Measurements from ENCODE around the gene RPH3AL.
A peak's percentile ranks its signal among the peaks of the same experiment; 100 is the strongest.

The RPH3AL gene

DNA sequence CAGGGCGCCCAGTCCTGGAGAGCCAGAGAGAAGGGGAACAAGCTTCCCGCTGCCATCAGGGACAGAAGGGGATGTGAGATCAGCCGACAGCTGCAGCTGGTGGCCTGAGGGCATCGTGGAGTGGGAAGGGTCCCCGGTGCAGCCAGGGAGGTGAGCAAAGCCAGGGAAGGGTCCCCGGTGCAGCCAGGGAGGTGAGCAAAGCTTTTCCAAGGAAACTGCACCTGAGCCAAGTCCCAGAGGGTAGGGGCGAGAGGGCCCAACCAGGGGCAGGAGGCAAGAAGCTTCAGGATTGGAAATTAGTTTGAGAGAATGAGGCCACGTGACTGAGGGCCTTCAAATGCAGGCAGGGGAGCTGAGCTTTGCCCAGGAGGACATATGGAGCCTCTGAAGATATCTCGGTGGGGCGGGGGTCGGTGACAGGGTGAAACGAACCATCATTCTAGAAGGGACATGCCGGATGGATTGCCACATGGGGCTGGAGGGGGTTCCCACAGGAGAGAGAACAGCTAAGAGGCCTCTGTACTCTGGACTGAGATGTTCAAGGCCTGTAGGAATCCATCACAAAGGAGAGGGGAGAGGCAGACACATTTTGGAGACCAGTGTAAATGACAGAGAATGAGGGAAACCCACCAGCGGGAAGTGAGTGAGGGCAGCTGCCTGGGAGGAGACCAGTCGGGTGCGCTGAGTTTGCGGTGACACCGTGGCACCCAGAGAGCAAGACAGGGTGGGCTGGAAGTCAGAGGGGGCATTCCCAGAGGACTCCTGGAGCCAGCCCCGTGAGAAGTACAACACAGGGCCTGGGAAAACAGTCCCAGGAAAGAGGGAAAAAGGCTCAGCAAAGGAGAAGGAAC, 31.4 kb upstream of the RPH3AL start:
- TF ChIP-seq, protein P1, sequence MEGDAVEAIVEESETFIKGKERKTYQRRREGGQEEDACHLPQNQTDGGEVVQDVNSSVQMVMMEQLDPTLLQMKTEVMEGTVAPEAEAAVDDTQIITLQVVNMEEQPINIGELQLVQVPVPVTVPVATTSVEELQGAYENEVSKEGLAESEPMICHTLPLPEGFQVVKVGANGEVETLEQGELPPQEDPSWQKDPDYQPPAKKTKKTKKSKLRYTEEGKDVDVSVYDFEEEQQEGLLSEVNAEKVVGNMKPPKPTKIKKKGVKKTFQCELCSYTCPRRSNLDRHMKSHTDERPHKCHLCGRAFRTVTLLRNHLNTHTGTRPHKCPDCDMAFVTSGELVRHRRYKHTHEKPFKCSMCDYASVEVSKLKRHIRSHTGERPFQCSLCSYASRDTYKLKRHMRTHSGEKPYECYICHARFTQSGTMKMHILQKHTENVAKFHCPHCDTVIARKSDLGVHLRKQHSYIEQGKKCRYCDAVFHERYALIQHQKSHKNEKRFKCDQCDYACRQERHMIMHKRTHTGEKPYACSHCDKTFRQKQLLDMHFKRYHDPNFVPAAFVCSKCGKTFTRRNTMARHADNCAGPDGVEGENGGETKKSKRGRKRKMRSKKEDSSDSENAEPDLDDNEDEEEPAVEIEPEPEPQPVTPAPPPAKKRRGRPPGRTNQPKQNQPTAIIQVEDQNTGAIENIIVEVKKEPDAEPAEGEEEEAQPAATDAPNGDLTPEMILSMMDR (conservative IDR thresholded peaks at IDR 0.05), result no peak

DNA sequence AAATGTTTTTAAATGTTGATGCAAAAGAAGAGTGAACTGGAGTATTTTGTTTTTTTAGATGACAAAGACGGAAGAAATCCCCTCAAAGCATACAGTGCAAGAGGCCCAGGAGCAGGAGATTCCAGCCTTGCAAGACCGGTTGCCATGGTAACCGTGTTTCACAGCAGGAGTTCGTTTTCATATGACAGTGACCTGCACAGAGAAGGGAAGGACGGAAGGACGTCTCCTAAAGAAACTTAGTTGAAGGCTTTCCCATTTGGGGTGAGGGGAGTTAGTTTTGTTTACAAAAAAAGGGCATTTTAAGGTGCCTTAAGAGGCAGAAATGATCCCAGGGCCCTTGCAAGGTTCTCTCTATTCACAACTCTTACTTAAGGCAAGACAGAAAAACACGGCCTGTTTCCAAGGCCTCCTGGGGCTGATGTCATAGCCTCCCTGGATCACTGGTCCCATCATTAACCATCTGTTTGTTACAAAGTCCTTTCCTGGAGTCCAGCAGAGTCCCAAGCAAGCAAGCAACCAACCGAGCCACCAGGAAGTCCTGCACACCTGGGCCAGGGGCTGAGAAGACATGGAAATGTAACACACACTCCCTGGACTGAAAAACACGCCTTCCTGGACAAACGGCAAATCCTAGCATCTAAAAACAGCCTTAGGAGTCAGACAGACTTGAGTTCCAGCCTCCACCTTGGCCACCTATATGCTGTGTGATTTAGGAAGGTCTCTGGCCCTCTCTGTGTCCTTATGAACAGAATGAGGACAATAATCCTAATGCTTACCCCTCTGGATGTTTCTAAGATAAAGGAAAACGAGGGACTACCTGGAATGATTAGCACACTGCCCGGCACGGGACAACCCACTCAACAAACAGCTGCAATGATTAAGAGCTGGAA, 30.3 kb upstream of the RPH3AL start:
- TF ChIP-seq, protein P1 (conservative IDR thresholded peaks at IDR 0.05), result no peak
- peak overlapping the region; percentile 23; the same call in 1 of the 2 replicates for H3K27ac ChIP-seq

More for the DNA sequence above, 31.4 kb upstream of the RPH3AL start:
- no peak overlapping the region for H3K27ac ChIP-seq

DNA sequence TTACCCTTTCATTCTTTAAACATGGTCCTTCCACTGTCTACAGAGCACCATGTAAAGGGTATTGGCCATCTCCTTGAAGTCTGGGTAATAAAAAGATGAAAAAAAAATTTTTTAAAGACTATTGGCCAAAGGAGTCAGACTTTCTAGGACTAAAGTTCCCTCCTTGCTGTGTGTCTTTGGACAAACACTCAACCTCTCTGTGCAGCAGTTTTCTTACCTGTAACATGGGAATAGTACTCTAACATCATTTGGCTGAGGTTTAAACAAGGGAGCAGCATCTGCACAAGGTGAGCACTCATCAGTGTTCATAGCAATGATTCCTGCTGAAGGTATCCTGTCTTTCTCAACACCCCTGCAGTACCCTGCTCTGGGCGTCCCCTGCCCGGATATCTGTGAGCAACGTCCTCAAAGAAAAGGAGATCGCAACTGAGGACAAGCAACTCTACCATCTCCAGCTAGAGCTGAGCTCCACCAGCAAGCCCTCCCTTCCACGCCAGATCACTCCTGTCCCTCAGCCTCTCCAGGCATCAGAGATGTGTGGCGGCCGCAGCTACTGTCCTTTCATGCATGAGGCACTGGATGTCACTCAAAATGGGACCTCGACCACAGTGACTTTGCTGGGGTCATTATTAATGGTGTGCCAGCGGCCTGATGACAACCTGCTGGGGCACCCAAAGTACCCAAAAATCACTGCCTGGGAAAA, 29.5 kb upstream of the RPH3AL start:
- H3K27ac ChIP-seq, result 0 out of 2 replicates have a peak overlapping the region, but pooled peaks have one; percentile 23
- TF ChIP-seq, protein P1 (conservative IDR thresholded peaks at IDR 0.05), result no peak

DNA sequence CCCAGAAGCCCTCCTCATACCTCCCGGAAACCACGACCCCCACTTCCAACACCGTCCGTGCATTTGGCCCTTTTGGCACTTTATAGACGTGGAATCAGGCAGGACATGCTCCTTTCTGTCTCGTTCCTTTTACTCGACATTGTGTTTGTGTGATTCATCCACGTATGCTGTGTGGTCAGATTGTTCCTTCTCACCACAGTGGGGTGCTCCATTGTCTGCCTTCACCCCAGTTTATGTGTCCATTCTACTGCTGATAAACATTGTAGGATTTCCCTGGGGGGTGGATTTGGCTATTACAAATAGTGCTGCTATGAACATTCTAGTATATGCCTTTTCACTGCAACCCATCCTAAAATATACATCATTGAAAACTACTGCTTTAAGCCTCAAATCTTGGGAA, 28.9 kb upstream of the RPH3AL start:
- no peak overlapping the region for H3K27ac ChIP-seq
- TF ChIP-seq, protein P1 (conservative IDR thresholded peaks at IDR 0.05), result no peak

DNA sequence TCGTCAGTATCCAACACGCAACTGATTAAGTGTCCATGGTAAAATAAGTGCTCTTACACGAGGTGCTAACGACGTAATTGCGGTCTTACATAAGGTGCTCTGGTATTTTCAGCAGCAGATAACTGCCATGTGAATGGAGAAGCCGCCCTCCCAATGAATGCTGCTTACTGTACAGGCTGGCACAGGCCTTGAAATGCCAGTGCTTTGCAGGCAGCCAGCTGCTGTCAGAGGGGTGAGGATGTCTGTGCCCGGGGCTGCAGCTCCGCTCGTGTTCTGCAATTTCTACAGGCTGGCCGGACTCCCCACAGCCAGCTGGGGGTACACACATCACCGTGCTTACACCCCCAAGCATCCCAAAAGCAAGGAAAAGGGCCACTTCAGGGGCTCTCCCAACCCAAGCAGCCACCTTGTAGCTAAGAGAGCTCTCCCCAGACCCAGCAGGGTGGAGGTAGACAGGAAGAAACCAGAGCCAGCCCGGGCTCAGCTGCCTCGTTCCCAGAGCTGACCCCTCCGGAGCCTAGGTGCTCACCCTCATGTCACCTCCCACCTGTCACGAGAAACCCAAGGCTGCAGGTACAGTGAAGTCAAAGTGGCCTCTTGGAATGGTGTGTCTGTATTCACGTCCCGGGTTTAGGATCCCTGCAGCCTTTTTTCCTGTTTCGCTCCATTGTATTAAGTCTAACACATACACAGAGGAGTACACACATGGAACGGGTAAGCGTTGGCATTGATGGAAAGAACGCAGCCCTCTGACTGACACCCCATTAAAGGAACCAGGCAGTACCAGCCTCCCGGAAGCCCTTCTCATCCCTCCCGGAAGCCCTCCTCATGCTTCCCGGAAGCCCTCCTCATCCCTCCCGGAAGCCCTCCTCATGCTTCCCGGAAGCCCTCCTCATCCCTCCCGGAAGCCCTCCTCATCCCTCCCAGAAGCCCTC, 27.2 kb upstream of the RPH3AL start:
- TF ChIP-seq, protein P1 (conservative IDR thresholded peaks at IDR 0.05), result no peak
- no peak overlapping the region for H3K27ac ChIP-seq

DNA sequence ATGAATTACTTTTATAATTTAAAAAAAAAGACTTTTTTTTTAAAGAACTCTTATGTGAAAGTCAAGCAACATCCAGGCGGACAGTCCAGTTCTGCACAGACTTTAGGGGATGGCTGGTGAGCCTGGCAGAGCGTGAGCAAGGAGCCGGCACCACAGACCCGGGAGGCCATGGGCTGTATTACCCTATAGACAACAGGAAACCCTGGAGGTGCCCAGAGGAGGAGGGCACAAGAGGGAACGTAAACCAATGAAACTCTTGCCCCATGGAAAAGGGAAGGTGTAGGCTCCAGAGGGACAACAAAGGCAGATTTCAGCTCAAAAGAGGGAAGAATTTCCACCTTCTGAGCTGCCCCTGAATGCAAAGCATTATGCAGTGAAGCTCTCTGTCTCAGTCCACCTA, 25.5 kb upstream of the RPH3AL start:
- TF ChIP-seq, protein P1 (conservative IDR thresholded peaks at IDR 0.05), result no peak
- no peak overlapping the region for H3K27ac ChIP-seq

Measured in VCaP (cell line).